Measurements from ENCODE around the gene CABLES1. TPM values are rescaled to one million over a fixed set of nuclear protein-coding genes. Genes with fewer than 3 reads are reported as not detected.

The CABLES1 gene
- total and polyA plus RNA-seq, 2 of the 4 experiments (the other 2 are of a cell fraction), result 4.7 to 5.7 TPM

DNA sequence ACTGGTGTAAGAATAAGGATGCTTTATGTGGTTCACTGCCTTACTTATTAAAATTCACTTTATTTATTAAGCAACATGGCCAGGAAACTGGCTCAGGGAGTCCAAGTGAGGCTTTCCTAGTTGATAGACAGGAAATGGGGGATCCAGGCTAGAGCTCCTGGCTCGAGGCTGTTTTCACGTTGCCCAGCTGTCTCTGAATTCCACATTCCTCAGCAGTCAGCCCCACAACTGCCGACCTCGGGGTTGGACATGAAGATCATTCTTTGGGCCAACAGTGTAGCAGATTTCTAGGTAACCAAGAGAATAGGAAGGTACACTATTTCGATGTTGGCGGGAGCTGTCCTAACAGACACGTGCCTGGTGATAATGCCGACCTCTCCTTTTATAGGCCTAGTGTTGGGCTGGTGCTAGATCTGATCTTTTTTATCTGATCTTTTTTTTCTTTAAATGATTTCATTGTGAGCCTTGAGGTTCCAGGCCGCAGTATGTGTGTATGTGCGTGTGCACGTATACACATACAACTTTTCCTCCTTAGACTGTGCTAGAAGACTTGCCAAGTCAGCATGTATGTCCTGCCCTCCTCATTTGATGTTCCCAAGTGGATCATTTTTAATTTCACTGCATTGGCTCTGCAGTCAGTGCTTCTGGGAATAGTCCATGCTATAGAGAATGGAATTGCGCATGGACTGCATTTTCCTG, 103.5 kb downstream of the CABLES1 start:
- in situ Hi-C loops (cut with MboI; ENCODE audit: low sequenced_read_pairs) (no loop called here), dilution Hi-C loops (cut with HindIII; ENCODE audit: low sequenced_read_pairs, unreplicated experiment) (no loop called here), intact Hi-C loops (cut with micrococcal nuclease) (no loop called here)
- Histone ChIP-seq H3K56ac (ENCODE audit: extremely low read depth, insufficient read depth, low read length) (no peak overlapping the region), H4K5ac (ENCODE audit: low read depth, low read length) (no peak overlapping the region), H3K9me1 (ENCODE audit: insufficient read depth, low read length) (peaks cover 6% of the 10 kb centered on the region), H2BK5ac (ENCODE audit: low read depth, low read length, poor library complexity, severe bottlenecking) (no peak overlapping the region), H3K23ac (ENCODE audit: low read depth, low read length) (peak overlapping the region; percentile 58), H3K4me1 (ENCODE audit: control insufficient read depth, insufficient read depth, low read length) (peaks cover 13% of the 10 kb centered on the region), H3K9ac (ENCODE audit: low read depth, low read length) (no peak overlapping the region), H2BK120ac (ENCODE audit: low read depth, low read length) (peak overlapping the region; percentile 16), H3K4ac (ENCODE audit: low read depth, low read length) (peak overlapping the region; percentile 47; the same call in 1 of the 2 replicates), H3K9me3 (ENCODE audit: control insufficient read depth, insufficient read depth, low read length) (no peaks in the 10 kb centered on the region), H2BK20ac (ENCODE audit: low read depth, low read length) (0 out of 2 replicates have a peak overlapping the region, but pooled peaks have one; percentile 8), H3K27ac (ENCODE audit: insufficient read depth, low read length) (no peak overlapping the region), H3K79me1 (ENCODE audit: low read depth in 1 of 2, low read length in 2 of 2) (peaks cover 3 to 8% of the 10 kb centered on the region in 2 experiments; a peak in 2 of 4 replicates), H3K4me2 (ENCODE audit: low read depth, low read length) (no peak overlapping the region), H4K20me1 (ENCODE audit: insufficient read depth, low read length) (no peaks in the 10 kb centered on the region), H3K27me3 (ENCODE audit: control insufficient read depth, insufficient read depth, low read length) (no peaks in the 10 kb centered on the region), H2AK9ac (replicated peaks; ENCODE audit: low read depth, low read length, poor library complexity) (peak overlapping the region; percentile 70), H3K14ac (replicated peaks; ENCODE audit: low read depth, low read length) (peak overlapping the region; percentile 59; the same call in 1 of the 2 replicates), H3K36me3 (ENCODE audit: control insufficient read depth, insufficient read depth, low read length) (peaks cover 43% of the 10 kb centered on the region), H2AFZ (replicated peaks; ENCODE audit: low read length, poor library complexity) (no peak overlapping the region), H4K91ac (ENCODE audit: insufficient read depth, low read depth, low read length) (0 out of 2 replicates have a peak overlapping the region, but pooled peaks have one; percentile 10), H3K18ac (ENCODE audit: low read depth, low read length) (no peak overlapping the region), H2BK15ac (ENCODE audit: low read depth, low read length) (peak overlapping the region; percentile 7; the same call in 1 of the 3 replicates), H4K8ac (ENCODE audit: low read depth in 2 of 2, low read length in 2 of 2) (peak overlapping the region in 1 of 2 experiments; percentile 59; a peak in 2 of 4 replicates), H3K4me3 (ENCODE audit: insufficient read depth, low read depth, low read length) (no peak overlapping the region), H2AK5ac (ENCODE audit: low read depth, low read length) (peak overlapping the region; percentile 6; the same call in 1 of the 2 replicates)
- DNase-seq (peak; percentile 33), ATAC-seq (ENCODE audit: low read depth) (peak; percentile 66)
- BruUV-seq (replicated peaks), result no TSS peak
- POLR2A ChIA-PET (ENCODE audit: unreplicated experiment), result no interaction called here
- TF ChIP-seq ELK1 (IDR thresholded peaks at IDR 0.05; ENCODE audit: borderline replicate concordance, low read depth, low read length) (no peak), RFX5 (IDR thresholded peaks at IDR 0.05; ENCODE audit: low read depth, low read length) (no peak), MXI1 (IDR thresholded peaks at IDR 0.05; ENCODE audit: borderline replicate concordance, low read depth, low read length) (no peak), RCOR1 (IDR thresholded peaks at IDR 0.05; ENCODE audit: insufficient replicate concordance, low read length) (no peak), MAFK (IDR thresholded peaks at IDR 0.05; ENCODE audit: low read depth, low read length) (peak; percentile 66), NFE2L2 (IDR thresholded peaks at IDR 0.05; ENCODE audit: low read depth, low read length) (no peak)
- TF ChIP-seq, protein P1, sequence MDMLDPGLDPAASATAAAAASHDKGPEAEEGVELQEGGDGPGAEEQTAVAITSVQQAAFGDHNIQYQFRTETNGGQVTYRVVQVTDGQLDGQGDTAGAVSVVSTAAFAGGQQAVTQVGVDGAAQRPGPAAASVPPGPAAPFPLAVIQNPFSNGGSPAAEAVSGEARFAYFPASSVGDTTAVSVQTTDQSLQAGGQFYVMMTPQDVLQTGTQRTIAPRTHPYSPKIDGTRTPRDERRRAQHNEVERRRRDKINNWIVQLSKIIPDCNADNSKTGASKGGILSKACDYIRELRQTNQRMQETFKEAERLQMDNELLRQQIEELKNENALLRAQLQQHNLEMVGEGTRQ (IDR thresholded peaks at IDR 0.05; ENCODE audit: low read depth, low read length), result no peak
- WGBS, 2 experiments (ENCODE audit: extremely low coverage in 2 of 2, insufficient read length in 1 of 2), result no CpG with 5 or more reads among the region's 12 CpGs
- CTCF ChIA-PET, result interaction anchor here (0.6 kb wide), 1 partner anchor 24 kb away, joined by 4 read pairs; no protein-coding TSS in a partner anchor
